SU-DHL-6 (cell line): ENCODE data around the gene TXNIP.

Experiments
- H2AFZ ChIP-seq: fragments of 200-600 bp; sonication (generic); 2 replicates; pipeline ENCODE4 v1.6.1; 2014; ENCODE audit warnings: low read depth, mild to moderate bottlenecking, moderate library complexity, mixed read lengths, antibody characterized with exemption, low read length; ENCODE audit not compliant: severe bottlenecking
- H3F3A ChIP-seq: fragments of 200-600 bp; shearing (Covaris generic); 2 replicates; pipeline ENCODE4 v1.6.0; 2016; ENCODE audit warnings: antibody characterized with exemption, mild to moderate bottlenecking; ENCODE audit not compliant: insufficient read depth
- H3K27ac ChIP-seq: fragments of 200-600 bp; sonication (generic); 2 replicates; pipeline ENCODE4 v1.5.1; 2016; ENCODE audit warnings: low read depth, mild to moderate bottlenecking, low read length, moderate library complexity, mixed read lengths
- H3K27me3 ChIP-seq: fragments of 200-600 bp; sonication (generic), shearing (Covaris generic); 2 replicates; pipeline ENCODE4 v1.6.0; 2014; ENCODE audit warnings: mild to moderate bottlenecking, low read length
- H3K36me3 ChIP-seq: fragments of 200-600 bp; sonication (generic); 2 replicates; pipeline ENCODE4 v1.6.1; 2014; ENCODE audit warnings: mild to moderate bottlenecking, low read length, mixed read lengths
- H3K4me2 ChIP-seq: fragments of 300-600, 200-600 bp; shearing (Covaris generic), sonication (generic); 2 replicates; pipeline ENCODE4 v1.6.0; 2014; ENCODE audit warnings: low read length, low read depth, mild to moderate bottlenecking; ENCODE audit not compliant: poor library complexity, severe bottlenecking
- H3K4me3 ChIP-seq: fragments of 200-600 bp; sonication (generic); 2 replicates; pipeline ENCODE4 v1.5.1; 2014; ENCODE audit warnings: antibody characterized with exemption, low read length, mild to moderate bottlenecking, mixed read lengths; ENCODE audit not compliant: insufficient read depth, poor library complexity, severe bottlenecking
- H3K79me2 ChIP-seq: fragments of 200-600 bp; sonication (generic); 2 replicates; pipeline ENCODE4 v1.6.1; 2014; ENCODE audit warnings: mild to moderate bottlenecking, low read length, moderate library complexity; ENCODE audit not compliant: insufficient read depth
- H3K9ac ChIP-seq: fragments of 200-600 bp; sonication (generic); 2 replicates; pipeline ENCODE4 v1.7.0; 2014; ENCODE audit warnings: mild to moderate bottlenecking, low read length
- H3K9me2 ChIP-seq: fragments of 200-600 bp; sonication (generic); replicated peaks from 2 replicates; pipeline ENCODE4 v1.6.1; 2014; ENCODE audit warnings: low read length; ENCODE audit not compliant: insufficient read depth
- H3K9me3 ChIP-seq: fragments of 200-600 bp; sonication (generic); 2 replicates; pipeline ENCODE4 v1.6.1; 2014; ENCODE audit warnings: low read length, mixed read lengths; ENCODE audit not compliant: insufficient read depth
- H4K20me1 ChIP-seq: fragments of 200-600 bp; sonication (generic); 2 replicates; pipeline ENCODE4 v1.6.1; 2014; ENCODE audit warnings: low read depth, mild to moderate bottlenecking, antibody characterized with exemption, low read length, moderate library complexity, mixed read lengths
- EZH2phosphoT487 ChIP-seq: fragments of 200-600 bp; sonication (generic), shearing (Covaris generic); conservative IDR thresholded peaks from 2 replicates; pipeline ENCODE4 v1.6.1; 2018; ENCODE audit warnings: mild to moderate bottlenecking, antibody characterized with exemption, low read length, moderate library complexity, mixed read lengths
- TF ChIP-seq, protein P1 (sequence below): fragments of 200-600 bp; sonication (generic); IDR thresholded peaks from one replicate; pipeline ENCODE4 v1.5.1; 2017; ENCODE audit warnings: antibody characterized with exemption, mild to moderate bottlenecking, low read length, moderate library complexity; ENCODE audit not compliant: insufficient read depth, poor library complexity, severe bottlenecking

TXNIP gene

DNA sequence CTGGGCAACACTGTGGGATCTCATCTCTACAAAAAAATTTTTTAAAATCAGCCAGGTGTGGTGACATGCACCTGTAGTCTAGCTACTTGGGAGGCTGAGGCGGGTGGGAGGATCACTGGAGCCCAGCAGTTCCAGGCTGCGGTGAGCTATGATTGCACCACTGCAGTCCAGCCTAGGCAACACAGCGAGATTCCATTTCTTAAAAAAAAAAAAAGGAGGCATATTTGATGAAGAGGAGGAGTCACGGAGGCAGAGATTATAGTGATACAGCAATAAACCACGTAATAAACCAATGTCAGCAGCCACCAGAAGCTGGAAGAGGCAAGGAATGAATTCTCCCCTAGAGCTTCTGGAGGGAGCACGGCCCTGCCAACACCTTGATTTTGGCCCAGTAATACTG lies 42.5 kb downstream of the TXNIP start:
- Histone ChIP-seq H3K4me2 (no peak overlapping the region), H3F3A (peaks cover 15% of the 10 kb centered on the region; the same call in 1 of the 2 replicates), H3K9me2 (no peaks in the 10 kb centered on the region), H3K79me2 (no peaks in the 10 kb centered on the region), H3K36me3 (no peaks in the 10 kb centered on the region), H4K20me1 (no peaks in the 10 kb centered on the region), H3K27me3 (no peaks in the 10 kb centered on the region), H3K27ac (no peak overlapping the region), H3K9ac (no peak overlapping the region), H3K4me3 (no peak overlapping the region), H2AFZ (no peak overlapping the region), H3K9me3 (no peaks in the 10 kb centered on the region)
- TF ChIP-seq, protein P1, sequence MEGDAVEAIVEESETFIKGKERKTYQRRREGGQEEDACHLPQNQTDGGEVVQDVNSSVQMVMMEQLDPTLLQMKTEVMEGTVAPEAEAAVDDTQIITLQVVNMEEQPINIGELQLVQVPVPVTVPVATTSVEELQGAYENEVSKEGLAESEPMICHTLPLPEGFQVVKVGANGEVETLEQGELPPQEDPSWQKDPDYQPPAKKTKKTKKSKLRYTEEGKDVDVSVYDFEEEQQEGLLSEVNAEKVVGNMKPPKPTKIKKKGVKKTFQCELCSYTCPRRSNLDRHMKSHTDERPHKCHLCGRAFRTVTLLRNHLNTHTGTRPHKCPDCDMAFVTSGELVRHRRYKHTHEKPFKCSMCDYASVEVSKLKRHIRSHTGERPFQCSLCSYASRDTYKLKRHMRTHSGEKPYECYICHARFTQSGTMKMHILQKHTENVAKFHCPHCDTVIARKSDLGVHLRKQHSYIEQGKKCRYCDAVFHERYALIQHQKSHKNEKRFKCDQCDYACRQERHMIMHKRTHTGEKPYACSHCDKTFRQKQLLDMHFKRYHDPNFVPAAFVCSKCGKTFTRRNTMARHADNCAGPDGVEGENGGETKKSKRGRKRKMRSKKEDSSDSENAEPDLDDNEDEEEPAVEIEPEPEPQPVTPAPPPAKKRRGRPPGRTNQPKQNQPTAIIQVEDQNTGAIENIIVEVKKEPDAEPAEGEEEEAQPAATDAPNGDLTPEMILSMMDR = no peak
- TF ChIP-seq EZH2phosphoT487 = no peak

GRCh38 chr1:145952903-145953302 lies 43.5 kb downstream of the TXNIP start:
- Histone ChIP-seq H3F3A (peaks cover 13% of the 10 kb centered on the region; the same call in 1 of the 2 replicates), H3K4me2 (no peak overlapping the region), H3K27ac (no peak overlapping the region), H2AFZ (no peak overlapping the region), H3K9me2 (no peaks in the 10 kb centered on the region), H3K4me3 (no peak overlapping the region), H3K36me3 (no peaks in the 10 kb centered on the region), H3K9me3 (no peaks in the 10 kb centered on the region), H4K20me1 (no peaks in the 10 kb centered on the region), H3K79me2 (no peaks in the 10 kb centered on the region), H3K9ac (no peak overlapping the region), H3K27me3 (no peaks in the 10 kb centered on the region)
- TF ChIP-seq, protein P1 = no peak
- no peak for TF ChIP-seq EZH2phosphoT487

GRCh38 chr1:145951526-145951925 lies 44.9 kb downstream of the TXNIP start:
- no peak overlapping the region for H3K4me2 ChIP-seq
- no peaks in the 10 kb centered on the region for H3K36me3 ChIP-seq
- H2AFZ ChIP-seq = no peak overlapping the region
- no peaks in the 10 kb centered on the region for H3K9me2 ChIP-seq
- no peaks in the 10 kb centered on the region for H3K27me3 ChIP-seq
- no peaks in the 10 kb centered on the region for H3K9me3 ChIP-seq
- no peak overlapping the region for H3K27ac ChIP-seq
- no peak overlapping the region for H3K4me3 ChIP-seq
- no peaks in the 10 kb centered on the region for H4K20me1 ChIP-seq
- H3K9ac ChIP-seq = no peak overlapping the region
- peaks cover 5% of the 10 kb centered on the region; the same call in 1 of the 2 replicates for H3F3A ChIP-seq
- TF ChIP-seq, protein P1 = no peak
- no peak for TF ChIP-seq EZH2phosphoT487
- no peaks in the 10 kb centered on the region for H3K79me2 ChIP-seq
